NCI-H774 (cell line): ENCODE data around the gene STK38L.

Source experiments
- DNase-seq: peaks from one replicate; lab custom pipeline; 2025; lab: John Stamatoyannopoulos, UW

STK38L gene

GRCh38 chr12:27345376-27345775 lies 101.3 kb downstream of the STK38L start:
- no peak for DNase-seq

GRCh38 chr12:27347779-27348178 lies 103.7 kb downstream of the STK38L start:
- DNase-seq: no peak

- DNase-seq: no peak
Measured at GRCh38 chr12:27351476-27351875, 107.4 kb downstream of the STK38L start.

DNA sequence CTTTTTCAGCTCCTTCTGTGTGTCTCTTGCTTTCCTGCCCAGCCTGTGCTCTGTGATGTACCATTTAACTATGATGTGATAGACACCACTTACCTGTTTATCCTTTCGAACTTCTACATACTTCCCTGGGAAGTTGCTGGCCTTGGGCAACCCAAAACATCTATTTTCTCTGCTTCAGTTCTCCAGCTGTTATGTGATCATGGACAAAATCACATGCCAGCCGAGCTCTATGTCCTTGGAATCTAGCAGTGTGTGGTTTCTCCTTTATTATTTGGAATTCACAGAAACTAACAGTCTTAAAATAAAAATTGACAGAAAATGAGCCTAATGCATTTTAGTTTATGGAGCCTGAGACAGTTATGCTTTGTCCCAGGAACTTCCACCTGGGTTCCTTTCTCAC lies 111.4 kb downstream of the STK38L start:
- DNase-seq: no peak

- no peak for DNase-seq
Measured at GRCh38 chr12:27355979-27356378, 111.9 kb downstream of the STK38L start.

GRCh38 chr12:27359578-27360340 lies 115.7 kb downstream of the STK38L start:
- DNase-seq: no peak

- DNase-seq: no peak
Measured at GRCh38 chr12:27361372-27361771, 117.3 kb downstream of the STK38L start.

DNA sequence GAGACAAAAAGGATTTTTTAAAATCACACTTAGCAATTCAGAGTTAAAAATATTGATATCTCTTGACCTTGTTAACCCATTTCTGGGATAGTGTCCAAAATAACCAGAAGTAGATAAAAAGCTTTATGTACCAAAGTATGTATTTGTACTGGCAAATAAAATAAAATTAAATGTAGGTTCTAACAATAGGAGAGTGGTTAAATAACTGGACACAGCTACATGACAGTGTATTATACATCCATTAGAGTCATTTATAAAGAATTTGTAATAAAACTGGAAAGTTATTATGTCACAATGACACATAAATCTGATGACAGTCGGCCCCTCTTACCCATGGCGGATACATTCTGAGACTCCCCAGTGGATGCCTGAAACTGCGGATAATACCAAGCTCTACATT lies 122.5 kb downstream of the STK38L start:
- no peak for DNase-seq

GRCh38 chr12:27367078-27367477 lies 123.0 kb downstream of the STK38L start:
- DNase-seq: no peak
